GM12878 (cell line): Measurements from ENCODE around the gene DUSP11.

Experiments
- CEBPZ ChIP-seq: fragments of 150-350 bp; IDR thresholded peaks from 2 replicates; pipeline ENCODE4 v1.6.1; 2016; ENCODE audit warnings: low read depth, low read length
- CTCF ChIP-seq, 3 experiments: IDR thresholded peaks in 2 of 3; conservative IDR thresholded peaks in 1 of 3; 2 replicates each; pipeline ENCODE4 v1.5.1; 2011; ENCODE audit warnings: low read depth in 3 of 3, low read length in 3 of 3, mild to moderate bottlenecking in 3 of 3, control low read depth in 2 of 3, moderate library complexity in 2 of 3, inconsistent platforms in 1 of 3, mixed read lengths in 1 of 3; ENCODE audit not compliant: control insufficient read depth in 2 of 3, insufficient read depth in 1 of 3; ENCODE audit errors: extremely low read depth in 1 of 3
- E4F1 ChIP-seq: fragments of 450-650 bp; IDR thresholded peaks from 2 replicates; pipeline ENCODE4 v1.6.1; 2018; ENCODE audit warnings: borderline replicate concordance, mild to moderate bottlenecking; ENCODE audit not compliant: partially characterized antibody
- EZH2 ChIP-seq: IDR thresholded peaks from 2 replicates; pipeline ENCODE4 v1.6.1; 2012; ENCODE audit warnings: low read depth, mild to moderate bottlenecking, control low read depth, inconsistent platforms, low read length, borderline replicate concordance; ENCODE audit not compliant: control insufficient read depth
- IKZF2 ChIP-seq, 2 experiments: fragments of 450-650 bp; IDR thresholded peaks; 2 replicates each; pipeline ENCODE4 v1.6.1; 2017; ENCODE audit warnings: mild to moderate bottlenecking in 2 of 2, moderate library complexity in 2 of 2
- POLR2A ChIP-seq: IDR thresholded peaks from 2 replicates; pipeline ENCODE4 v1.6.1; 2011; ENCODE audit warnings: low read depth, mild to moderate bottlenecking, low read length
- POLR2AphosphoS2 ChIP-seq: IDR thresholded peaks from 2 replicates; pipeline ENCODE4 v1.6.1; 2011; ENCODE audit warnings: low read depth, mild to moderate bottlenecking, low read length, improper control_type of control experiment, moderate library complexity
- POLR2AphosphoS5 ChIP-seq: IDR thresholded peaks from 2 replicates; pipeline ENCODE4 v1.6.1; 2011; ENCODE audit warnings: mild to moderate bottlenecking, low read length, inconsistent platforms
- RAD21 ChIP-seq: IDR thresholded peaks from 2 replicates; pipeline ENCODE4 v1.6.1; 2011; ENCODE audit warnings: mild to moderate bottlenecking, low read depth, low read length, moderate library complexity; ENCODE audit not compliant: insufficient read depth
- RAD51 ChIP-seq: fragments of 450-650 bp; IDR thresholded peaks from 2 replicates; pipeline ENCODE4 v1.6.1; 2016; ENCODE audit warnings: moderate library complexity, mild to moderate bottlenecking, inconsistent platforms
- RELA ChIP-seq: fragments of 450-650 bp; IDR thresholded peaks from 2 replicates; pipeline ENCODE4 v1.8.0; 2014; ENCODE audit warnings: borderline replicate concordance; ENCODE audit not compliant: partially characterized antibody
- SUZ12 ChIP-seq: fragments of 200-600 bp; sonication (generic); IDR thresholded peaks from one replicate; pipeline ENCODE4 v1.6.1; 2018; ENCODE audit warnings: antibody characterized with exemption, mild to moderate bottlenecking; ENCODE audit not compliant: unreplicated experiment
- ZSCAN29 ChIP-seq: fragments of 450-650 bp; IDR thresholded peaks from 2 replicates; pipeline ENCODE4 v1.6.1; 2017; ENCODE audit warnings: mild to moderate bottlenecking, moderate library complexity

- TF ChIP-seq IKZF2 (IDR thresholded peaks at IDR 0.05) (no peak), CEBPZ (no peak), POLR2AphosphoS5 (no peak), RELA (no peak), POLR2AphosphoS2 (no peak), EZH2 (no peak), ZSCAN29 (no peak), RAD51 (no peak), CTCF (IDR thresholded peaks at IDR 0.05 in 2 of 3, conservative IDR thresholded peaks at IDR 0.05 in 1 of 3; ENCODE audit: control insufficient read depth in 2 of 3, extremely low read depth in 1 of 3, insufficient read depth in 1 of 3, low read depth in 3 of 3, low read length in 3 of 3) (peak; percentile 26 to 45 (median 33); a peak in 4 of 6 replicates), RAD21 (peak; percentile 44), E4F1 (no peak), POLR2A (no peak), SUZ12 (no peak)
These were observed 47.1 kb upstream of the DUSP11 start for GRCh38 chr2:73827018-73827417.
